ENCODE measurements around the gene ABT1. TPM values are rescaled to one million over a fixed set of nuclear protein-coding genes. Genes with fewer than 3 reads are reported as not detected.

ABT1 gene
- total and polyA plus RNA-seq, 4 donors = 8.4 to 10.7 (median 10.5) TPM

DNA sequence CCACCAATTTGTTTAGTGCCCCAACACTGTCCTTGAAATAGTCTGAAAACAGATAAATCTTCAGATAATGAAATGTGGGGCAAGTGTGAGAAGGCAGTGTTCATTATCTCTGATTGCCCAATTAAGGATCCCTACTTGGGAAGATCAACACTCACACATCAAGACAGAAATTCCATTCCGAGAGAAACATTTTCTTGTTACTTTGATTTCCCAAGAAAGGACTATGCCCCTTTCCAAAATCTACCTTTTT is 42.4 kb upstream of the ABT1 start:
- intact Hi-C loops (cut with DNase I) = loop anchor here (1.0 to 10.0 kb wide), 3 partner anchors 14 to 380 kb away; no protein-coding TSS in a partner anchor
- 9 to 14% methylated on average over 1 of the region's 1 CpG for WGBS, 2 donors
- H3K9me3 ChIP-seq (ENCODE audit: control insufficient read depth, low read length) = no peaks in the 10 kb centered on the region
- H3K27me3 ChIP-seq (ENCODE audit: control insufficient read depth in 1 of 2, insufficient read depth in 2 of 2, low read length in 1 of 2) = no peaks in the 10 kb centered on the region
- H3K4me3 ChIP-seq (ENCODE audit: low read length in 2 of 2) = no peak overlapping the region
- H3K27ac ChIP-seq (ENCODE audit: low read depth in 1 of 2, low read length in 2 of 2) = peak overlapping the region in 1 of 2 donors; percentile 12
- H3K36me3 ChIP-seq (ENCODE audit: control insufficient read depth in 1 of 2, insufficient read depth in 2 of 2, low read length in 1 of 2) = no peaks in the 10 kb centered on the region
- ATAC-seq (ENCODE audit: low FRiP score) = no peak
- no peak for DNase-seq
- peaks cover 0 to 4% of the 10 kb centered on the region in 2 donors for H3K4me1 ChIP-seq (ENCODE audit: control insufficient read depth in 1 of 2, insufficient read depth in 2 of 2, low read length in 2 of 2)

GRCh38 chr6:26554697-26555504 is 41.9 kb upstream of the ABT1 start:
- intact Hi-C loops (cut with DNase I) = loop anchor here (1.0 to 10.0 kb wide), 3 partner anchors 14 to 380 kb away; no protein-coding TSS in a partner anchor
- H3K36me3 ChIP-seq (ENCODE audit: control insufficient read depth in 1 of 2, insufficient read depth in 2 of 2, low read length in 1 of 2) = no peaks in the 10 kb centered on the region
- 24 to 29% methylated on average over 27 of the region's 27 CpGs for WGBS, 2 donors

GRCh38 chr6:26555505-26556262 is 41.1 kb upstream of the ABT1 start:
- H3K4me3 ChIP-seq (ENCODE audit: low read length in 2 of 2) = no peak overlapping the region
- peaks cover 0 to 4% of the 10 kb centered on the region in 2 donors for H3K4me1 ChIP-seq (ENCODE audit: control insufficient read depth in 1 of 2, insufficient read depth in 2 of 2, low read length in 2 of 2)
- DNase-seq = no peak
- ATAC-seq (ENCODE audit: low FRiP score) = no peak
- no peaks in the 10 kb centered on the region for H3K27me3 ChIP-seq (ENCODE audit: control insufficient read depth in 1 of 2, insufficient read depth in 2 of 2, low read length in 1 of 2)
- no peaks in the 10 kb centered on the region for H3K36me3 ChIP-seq (ENCODE audit: control insufficient read depth in 1 of 2, insufficient read depth in 2 of 2, low read length in 1 of 2)
- intact Hi-C loops (cut with DNase I) = loop anchor here (2.0 to 10.0 kb wide), 2 partner anchors 13 to 381 kb away; no protein-coding TSS in a partner anchor
- no peaks in the 10 kb centered on the region for H3K9me3 ChIP-seq (ENCODE audit: control insufficient read depth, low read length)
- peak overlapping the region in 1 of 2 donors; percentile 25 for H3K27ac ChIP-seq (ENCODE audit: low read depth in 1 of 2, low read length in 2 of 2)
- 66 to 70% methylated on average over 19 of the region's 19 CpGs for WGBS, 2 donors

More at GRCh38 chr6:26554697-26555504, 41.9 kb upstream of the ABT1 start:
- Histone ChIP-seq H3K4me3 (ENCODE audit: low read length in 2 of 2) (no peak overlapping the region), H3K27me3 (ENCODE audit: control insufficient read depth in 1 of 2, insufficient read depth in 2 of 2, low read length in 1 of 2) (no peaks in the 10 kb centered on the region), H3K4me1 (ENCODE audit: control insufficient read depth in 1 of 2, insufficient read depth in 2 of 2, low read length in 2 of 2) (peaks cover 0 to 4% of the 10 kb centered on the region in 2 donors), H3K27ac (ENCODE audit: low read depth in 1 of 2, low read length in 2 of 2) (peak overlapping the region in 1 of 2 donors; percentile 12), H3K9me3 (ENCODE audit: control insufficient read depth, low read length) (no peaks in the 10 kb centered on the region)
- no peak for DNase-seq
- ATAC-seq (ENCODE audit: low FRiP score) = peak; percentile 32

- 40 to 41% methylated on average over 16 of the region's 16 CpGs for WGBS, 2 donors
- Histone ChIP-seq H3K27ac (ENCODE audit: low read depth in 1 of 2, low read length in 2 of 2) (peak overlapping the region in 1 of 2 donors; percentile 25), H3K4me3 (ENCODE audit: low read length in 2 of 2) (no peak overlapping the region), H3K36me3 (ENCODE audit: control insufficient read depth in 1 of 2, insufficient read depth in 2 of 2, low read length in 1 of 2) (no peaks in the 10 kb centered on the region), H3K4me1 (ENCODE audit: control insufficient read depth in 1 of 2, insufficient read depth in 2 of 2, low read length in 2 of 2) (peaks cover 0 to 4% of the 10 kb centered on the region in 2 donors), H3K27me3 (ENCODE audit: control insufficient read depth in 1 of 2, insufficient read depth in 2 of 2, low read length in 1 of 2) (no peaks in the 10 kb centered on the region), H3K9me3 (ENCODE audit: control insufficient read depth, low read length) (no peaks in the 10 kb centered on the region)
- intact Hi-C loops (cut with DNase I) = loop anchor here in 1 of 2 donors (10.0 kb wide), 1 partner anchor 382 kb away; no protein-coding TSS in a partner anchor
- DNase-seq (no peak), ATAC-seq (ENCODE audit: low FRiP score) (no peak)
Observed at GRCh38 chr6:26556263-26557070, 40.3 kb upstream of the ABT1 start.

GRCh38 chr6:26561533-26562466 is 35.0 kb upstream of the ABT1 start:
- intact Hi-C loops (cut with DNase I) = no loop called here
- Histone ChIP-seq H3K27me3 (ENCODE audit: control insufficient read depth in 1 of 2, insufficient read depth in 2 of 2, low read length in 1 of 2) (no peaks in the 10 kb centered on the region), H3K36me3 (ENCODE audit: control insufficient read depth in 1 of 2, insufficient read depth in 2 of 2, low read length in 1 of 2) (no peaks in the 10 kb centered on the region), H3K4me1 (ENCODE audit: control insufficient read depth in 1 of 2, insufficient read depth in 2 of 2, low read length in 2 of 2) (peaks cover 0 to 2% of the 10 kb centered on the region in 2 donors), H3K4me3 (ENCODE audit: low read length in 2 of 2) (no peak overlapping the region), H3K27ac (ENCODE audit: low read depth in 1 of 2, low read length in 2 of 2) (no peak overlapping the region), H3K9me3 (ENCODE audit: control insufficient read depth, low read length) (no peaks in the 10 kb centered on the region)
- DNase-seq = no peak
- ATAC-seq (ENCODE audit: low FRiP score) = no peak
- 88 to 93% methylated on average over 17 of the region's 17 CpGs for WGBS, 2 donors

- Histone ChIP-seq H3K4me3 (ENCODE audit: low read length in 2 of 2) (no peak overlapping the region), H3K27me3 (ENCODE audit: control insufficient read depth in 1 of 2, insufficient read depth in 2 of 2, low read length in 1 of 2) (no peaks in the 10 kb centered on the region), H3K36me3 (ENCODE audit: control insufficient read depth in 1 of 2, insufficient read depth in 2 of 2, low read length in 1 of 2) (no peaks in the 10 kb centered on the region), H3K4me1 (ENCODE audit: control insufficient read depth in 1 of 2, insufficient read depth in 2 of 2, low read length in 2 of 2) (no peaks in the 10 kb centered on the region), H3K9me3 (ENCODE audit: control insufficient read depth, low read length) (no peaks in the 10 kb centered on the region), H3K27ac (ENCODE audit: low read depth in 1 of 2, low read length in 2 of 2) (no peak overlapping the region)
- ATAC-seq (ENCODE audit: low FRiP score) = no peak
- intact Hi-C loops (cut with DNase I) = no loop called here
- no peak for DNase-seq
- WGBS, 2 donors = 81% methylated on average over 6 of the region's 6 CpGs
Observed at GRCh38 chr6:26563488-26563887, 33.3 kb upstream of the ABT1 start.

DNA sequence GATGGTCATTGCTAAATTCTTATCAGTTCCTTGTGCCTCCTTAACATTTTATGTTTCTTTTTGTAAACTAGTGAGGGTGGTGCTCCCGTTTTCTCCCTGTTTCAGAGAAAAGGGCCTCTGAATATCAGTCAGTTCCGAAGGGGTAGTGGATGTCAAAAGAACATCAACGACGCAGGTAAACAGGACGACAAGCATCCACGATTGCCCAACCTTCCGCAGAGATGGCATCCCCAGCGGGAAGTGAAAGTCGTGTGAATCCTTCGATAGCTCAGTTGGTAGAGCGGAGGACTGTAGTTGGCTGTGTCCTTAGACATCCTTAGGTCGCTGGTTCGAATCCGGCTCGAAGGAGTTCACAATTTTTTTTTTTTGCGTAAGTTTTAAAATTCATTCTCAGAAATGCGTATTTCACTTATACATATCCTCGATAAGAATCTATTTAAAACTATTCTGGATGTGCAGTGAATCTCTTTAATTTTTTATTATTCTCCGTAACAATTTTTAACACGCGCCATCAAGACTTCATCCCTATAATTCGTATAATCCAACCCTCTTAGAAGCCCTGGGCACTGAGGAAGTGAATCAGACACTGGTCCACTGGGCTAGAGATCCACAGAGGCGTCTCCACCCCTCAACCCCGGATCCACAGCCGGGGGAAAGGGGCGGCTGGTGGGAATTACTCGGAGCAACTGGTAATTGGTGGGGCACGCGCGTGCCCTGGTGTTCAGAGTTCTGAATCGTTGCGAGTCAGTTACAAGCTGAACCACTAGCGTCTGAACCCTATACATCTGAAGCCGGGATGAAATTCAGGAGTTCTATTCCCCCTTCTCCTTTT is 27.9 kb upstream of the ABT1 start:
- ATAC-seq (ENCODE audit: low FRiP score) = peak; percentile 93
- WGBS, 2 donors = 3 to 4% methylated on average over 34 of the region's 34 CpGs

More for the DNA sequence above, 27.9 kb upstream of the ABT1 start:
- no peaks in the 10 kb centered on the region for H3K27me3 ChIP-seq (ENCODE audit: control insufficient read depth in 1 of 2, insufficient read depth in 2 of 2, low read length in 1 of 2)
- peaks cover 0 to 2% of the 10 kb centered on the region in 2 donors for H3K4me1 ChIP-seq (ENCODE audit: control insufficient read depth in 1 of 2, insufficient read depth in 2 of 2, low read length in 2 of 2)
- DNase-seq = peak; percentile 93 to 97
- peak overlapping the region in 1 of 2 donors; percentile 44 for H3K27ac ChIP-seq (ENCODE audit: low read depth in 1 of 2, low read length in 2 of 2)
- H3K36me3 ChIP-seq (ENCODE audit: control insufficient read depth in 1 of 2, insufficient read depth in 2 of 2, low read length in 1 of 2) = no peaks in the 10 kb centered on the region
- no peaks in the 10 kb centered on the region for H3K9me3 ChIP-seq (ENCODE audit: control insufficient read depth, low read length)
- peak overlapping the region; percentile 74 to 79 for H3K4me3 ChIP-seq (ENCODE audit: low read length in 2 of 2)
- intact Hi-C loops (cut with DNase I) = loop anchor here (1.0 to 5.0 kb wide), 4 partner anchors 14 to 227 kb away; no protein-coding TSS in a partner anchor
